Nephron (organoid): ENCODE measurements around the gene PTPRCAP.

Experiments
- H3K27ac Mint-ChIP-seq, 3 experiments: 2 replicates each; pipeline ENCODE4 v1.8.0; 2020; ENCODE audit warnings: mixed read lengths in 3 of 3, mild to moderate bottlenecking in 2 of 3, moderate library complexity in 1 of 3
- H3K27me3 Mint-ChIP-seq: 2 replicates; pipeline ENCODE4 v1.8.0; 2021; ENCODE audit warnings: low read depth, mild to moderate bottlenecking, moderate library complexity, mixed read lengths
- H3K36me3 Mint-ChIP-seq: 2 replicates; pipeline ENCODE4 v1.8.0; 2020; ENCODE audit warnings: low read depth, mixed read lengths
- H3K4me1 Mint-ChIP-seq: 2 replicates; pipeline ENCODE4 v1.8.0; 2020; ENCODE audit warnings: mixed read lengths
- H3K4me3 Mint-ChIP-seq, 3 experiments: 2 replicates each; pipeline ENCODE4 v1.8.0; 2020; ENCODE audit warnings: mild to moderate bottlenecking in 3 of 3, mixed read lengths in 3 of 3, moderate library complexity in 2 of 3
- H3K9me3 Mint-ChIP-seq: 2 replicates; pipeline ENCODE4 v1.8.0; 2020; ENCODE audit warnings: mixed read lengths
- TF ChIP-seq, protein P1 (sequence below), 3 experiments: fragments of 200-600 bp; sonication (generic); IDR thresholded peaks; one replicate each; pipeline ENCODE4 v1.5.0; 2021; ENCODE audit warnings: antibody characterized with exemption in 3 of 3; ENCODE audit not compliant: unreplicated experiment in 3 of 3

The PTPRCAP gene

GRCh38 chr11:67435031-67435726 is 2.3 kb downstream of the PTPRCAP start:
- peaks cover 15% of the 10 kb centered on the region for H3K36me3 Mint-ChIP-seq
- TF ChIP-seq, protein P1, sequence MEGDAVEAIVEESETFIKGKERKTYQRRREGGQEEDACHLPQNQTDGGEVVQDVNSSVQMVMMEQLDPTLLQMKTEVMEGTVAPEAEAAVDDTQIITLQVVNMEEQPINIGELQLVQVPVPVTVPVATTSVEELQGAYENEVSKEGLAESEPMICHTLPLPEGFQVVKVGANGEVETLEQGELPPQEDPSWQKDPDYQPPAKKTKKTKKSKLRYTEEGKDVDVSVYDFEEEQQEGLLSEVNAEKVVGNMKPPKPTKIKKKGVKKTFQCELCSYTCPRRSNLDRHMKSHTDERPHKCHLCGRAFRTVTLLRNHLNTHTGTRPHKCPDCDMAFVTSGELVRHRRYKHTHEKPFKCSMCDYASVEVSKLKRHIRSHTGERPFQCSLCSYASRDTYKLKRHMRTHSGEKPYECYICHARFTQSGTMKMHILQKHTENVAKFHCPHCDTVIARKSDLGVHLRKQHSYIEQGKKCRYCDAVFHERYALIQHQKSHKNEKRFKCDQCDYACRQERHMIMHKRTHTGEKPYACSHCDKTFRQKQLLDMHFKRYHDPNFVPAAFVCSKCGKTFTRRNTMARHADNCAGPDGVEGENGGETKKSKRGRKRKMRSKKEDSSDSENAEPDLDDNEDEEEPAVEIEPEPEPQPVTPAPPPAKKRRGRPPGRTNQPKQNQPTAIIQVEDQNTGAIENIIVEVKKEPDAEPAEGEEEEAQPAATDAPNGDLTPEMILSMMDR (IDR thresholded peaks at IDR 0.05; ENCODE audit: unreplicated experiment in 3 of 3) = no peak
- H3K27ac Mint-ChIP-seq = no peak overlapping the region
- no peak overlapping the region for H3K4me3 Mint-ChIP-seq
- no peaks in the 10 kb centered on the region for H3K27me3 Mint-ChIP-seq
- H3K9me3 Mint-ChIP-seq = no peaks in the 10 kb centered on the region
- peaks cover 5% of the 10 kb centered on the region for H3K4me1 Mint-ChIP-seq

- H3K27ac Mint-ChIP-seq = no peak overlapping the region
- peaks cover 5% of the 10 kb centered on the region for H3K4me1 Mint-ChIP-seq
- H3K9me3 Mint-ChIP-seq = no peaks in the 10 kb centered on the region
- no peak overlapping the region for H3K4me3 Mint-ChIP-seq
- H3K27me3 Mint-ChIP-seq = no peaks in the 10 kb centered on the region
- TF ChIP-seq, protein P1 (IDR thresholded peaks at IDR 0.05; ENCODE audit: unreplicated experiment in 3 of 3) = no peak
- peaks cover 15% of the 10 kb centered on the region for H3K36me3 Mint-ChIP-seq
Measured at GRCh38 chr11:67434395-67434881, 3.0 kb downstream of the PTPRCAP start.

DNA sequence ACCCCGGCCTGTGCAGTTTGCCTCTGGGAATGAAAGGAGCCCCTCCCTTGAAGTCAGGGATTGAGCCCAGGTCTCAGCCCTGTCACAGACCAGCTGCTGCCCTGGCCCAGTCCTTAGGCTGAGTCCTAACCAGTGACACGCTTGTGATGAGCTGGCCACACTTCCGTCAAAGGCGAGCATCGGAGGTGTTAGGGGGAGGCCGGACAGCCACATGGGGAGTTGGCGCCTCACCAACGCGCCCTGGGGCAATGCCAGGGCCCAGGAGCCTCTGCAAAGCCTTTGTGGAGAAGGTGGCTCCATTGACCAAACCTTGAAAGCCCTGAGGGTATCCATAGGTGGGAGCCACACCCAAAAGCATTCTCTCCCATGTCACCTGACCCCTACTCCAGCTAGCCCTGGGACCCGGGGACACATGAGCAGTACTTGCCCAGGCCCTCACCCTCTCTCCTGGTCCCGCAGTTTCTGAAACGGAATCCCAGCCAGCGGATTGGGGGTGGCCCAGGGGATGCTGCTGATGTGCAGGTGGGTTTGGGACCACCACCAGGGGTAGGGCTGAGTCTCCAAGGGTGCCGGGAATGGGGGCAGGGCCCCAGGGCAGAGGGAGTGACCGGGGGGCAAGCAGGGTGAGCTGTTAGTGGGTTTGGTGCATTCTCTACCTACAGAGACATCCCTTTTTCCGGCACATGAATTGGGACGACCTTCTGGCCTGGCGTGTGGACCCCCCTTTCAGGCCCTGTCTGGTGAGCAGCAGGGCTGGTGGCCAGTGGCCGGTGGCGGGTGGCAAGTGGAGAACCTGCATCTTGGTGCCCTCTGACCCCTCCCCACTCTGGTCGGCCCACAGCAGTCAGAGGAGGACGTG is 3.7 kb downstream of the PTPRCAP start:
- Mint-ChIP-seq H3K27ac (no peak overlapping the region), H3K9me3 (no peaks in the 10 kb centered on the region), H3K36me3 (peaks cover 15% of the 10 kb centered on the region), H3K4me3 (no peak overlapping the region), H3K27me3 (no peaks in the 10 kb centered on the region), H3K4me1 (peaks cover 5% of the 10 kb centered on the region)
- TF ChIP-seq, protein P1 (IDR thresholded peaks at IDR 0.05; ENCODE audit: unreplicated experiment in 3 of 3) = no peak

- Mint-ChIP-seq H3K27me3 (no peaks in the 10 kb centered on the region), H3K4me1 (peaks cover 10% of the 10 kb centered on the region), H3K9me3 (no peaks in the 10 kb centered on the region), H3K4me3 (no peak overlapping the region), H3K36me3 (peaks cover 15% of the 10 kb centered on the region), H3K27ac (no peak overlapping the region)
- TF ChIP-seq, protein P1 (IDR thresholded peaks at IDR 0.05; ENCODE audit: unreplicated experiment in 3 of 3) = no peak
Measured at GRCh38 chr11:67432655-67433349, 4.7 kb downstream of the PTPRCAP start.

- peak overlapping the region in 1 of 3 experiments; percentile 10 for H3K27ac Mint-ChIP-seq
- peaks cover 13% of the 10 kb centered on the region for H3K36me3 Mint-ChIP-seq
- H3K4me1 Mint-ChIP-seq = peaks cover 10% of the 10 kb centered on the region
- peak overlapping the region; percentile 50 to 70 (median 66) for H3K4me3 Mint-ChIP-seq
- TF ChIP-seq, protein P1 (IDR thresholded peaks at IDR 0.05; ENCODE audit: unreplicated experiment in 3 of 3) = no peak
- no peaks in the 10 kb centered on the region for H3K27me3 Mint-ChIP-seq
- no peaks in the 10 kb centered on the region for H3K9me3 Mint-ChIP-seq
Measured at GRCh38 chr11:67431346-67432249, 5.9 kb downstream of the PTPRCAP start.
